Loucy (cell line): Measurements from ENCODE around the gene CNIH3.

Source experiments
- EZH2phosphoT487 ChIP-seq: fragments of 200-600 bp; IDR thresholded peaks from 2 replicates; pipeline ENCODE4 v1.6.1; 2018; ENCODE audit warnings: antibody characterized with exemption, mild to moderate bottlenecking, moderate library complexity, borderline replicate concordance
- TF ChIP-seq, protein P1 (sequence below): fragments of 200-600 bp; sonication (generic); conservative IDR thresholded peaks from 2 replicates; pipeline ENCODE4 v1.5.1; 2014; ENCODE audit warnings: mild to moderate bottlenecking, antibody characterized with exemption, low read length

DNA sequence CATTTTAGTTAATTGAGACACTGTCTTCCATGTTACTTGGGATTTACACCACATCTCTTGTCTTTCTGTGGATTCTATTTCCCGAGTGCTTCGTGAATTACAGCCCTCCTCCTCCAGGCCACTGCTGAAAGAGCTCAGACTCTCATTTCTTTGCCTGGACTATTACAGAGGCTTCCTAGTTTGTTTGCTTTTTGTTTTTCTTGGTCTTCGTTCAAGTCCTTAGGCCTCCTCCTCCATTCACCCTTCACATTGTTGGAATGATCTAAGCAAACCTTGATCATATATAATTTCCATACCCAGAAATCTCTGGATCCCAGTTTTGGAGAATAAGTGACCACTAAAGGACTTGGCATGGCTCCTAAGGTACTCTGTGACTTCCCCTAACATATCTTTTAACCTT lies 94.1 kb downstream of the CNIH3 start:
- TF ChIP-seq, protein P1, sequence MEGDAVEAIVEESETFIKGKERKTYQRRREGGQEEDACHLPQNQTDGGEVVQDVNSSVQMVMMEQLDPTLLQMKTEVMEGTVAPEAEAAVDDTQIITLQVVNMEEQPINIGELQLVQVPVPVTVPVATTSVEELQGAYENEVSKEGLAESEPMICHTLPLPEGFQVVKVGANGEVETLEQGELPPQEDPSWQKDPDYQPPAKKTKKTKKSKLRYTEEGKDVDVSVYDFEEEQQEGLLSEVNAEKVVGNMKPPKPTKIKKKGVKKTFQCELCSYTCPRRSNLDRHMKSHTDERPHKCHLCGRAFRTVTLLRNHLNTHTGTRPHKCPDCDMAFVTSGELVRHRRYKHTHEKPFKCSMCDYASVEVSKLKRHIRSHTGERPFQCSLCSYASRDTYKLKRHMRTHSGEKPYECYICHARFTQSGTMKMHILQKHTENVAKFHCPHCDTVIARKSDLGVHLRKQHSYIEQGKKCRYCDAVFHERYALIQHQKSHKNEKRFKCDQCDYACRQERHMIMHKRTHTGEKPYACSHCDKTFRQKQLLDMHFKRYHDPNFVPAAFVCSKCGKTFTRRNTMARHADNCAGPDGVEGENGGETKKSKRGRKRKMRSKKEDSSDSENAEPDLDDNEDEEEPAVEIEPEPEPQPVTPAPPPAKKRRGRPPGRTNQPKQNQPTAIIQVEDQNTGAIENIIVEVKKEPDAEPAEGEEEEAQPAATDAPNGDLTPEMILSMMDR: no peak
- no peak for TF ChIP-seq EZH2phosphoT487
